Activated naive CD4-positive, alpha-beta T cell treated with anti-CD3 and anti-CD28 coated beads, Interleukin-2, amount 10 ng/mL, durations not matched to agents 7 days and 5 days (primary cell): ENCODE data around the gene EMCN.
"Not testable (repeated sequence)": the region's sequence is repeated elsewhere in the genome, so short reads cannot be mapped to it uniquely, and the experiment has no call there.

ENCODE experiments used
- CTCF ChIA-PET: fragments of 350-600 bp; sonication (Branson Sonifier 250); formaldehyde crosslinking; loops from one replicate; lab custom pipeline; 2021; ENCODE audit warnings: antibody characterized with exemption; lab: Charles Lee
- DNase-seq: peaks from one replicate; pipeline ENCODE4 v3.0.0-alpha.2; 2020
- H3K27ac Mint-ChIP-seq: one replicate; pipeline ENCODE4 v1.8.0; 2021; ENCODE audit warnings: mild to moderate bottlenecking, moderate library complexity, mixed read lengths
- H3K27me3 Mint-ChIP-seq: one replicate; pipeline ENCODE4 v1.8.0; 2021; ENCODE audit warnings: mild to moderate bottlenecking, mixed read lengths
- H3K36me3 Mint-ChIP-seq: one replicate; pipeline ENCODE4 v1.8.0; 2021; ENCODE audit warnings: mixed read lengths
- H3K4me1 Mint-ChIP-seq: one replicate; pipeline ENCODE4 v1.8.0; 2021; ENCODE audit warnings: mixed read lengths
- H3K4me3 Mint-ChIP-seq: one replicate; pipeline ENCODE4 v1.8.0; 2021; ENCODE audit warnings: mild to moderate bottlenecking, moderate library complexity, mixed read lengths
- H3K9me3 Mint-ChIP-seq: one replicate; pipeline ENCODE4 v1.8.0; 2021; ENCODE audit warnings: mixed read lengths

The EMCN gene

GRCh38 chr4:100380401-100380800 is 137.4 kb downstream of the EMCN start:
- H3K4me1 Mint-ChIP-seq, H3K4me3 Mint-ChIP-seq, H3K36me3 Mint-ChIP-seq, DNase-seq, H3K9me3 Mint-ChIP-seq, H3K27ac Mint-ChIP-seq, H3K27me3 Mint-ChIP-seq: not testable (repeated sequence)
- CTCF ChIA-PET: interaction anchor here (1.3 kb wide), 1 partner anchor 8 kb away, joined by 5 read pairs; no protein-coding TSS in a partner anchor

GRCh38 chr4:100379583-100380105 is 138.2 kb downstream of the EMCN start:
- Mint-ChIP-seq H3K4me1 (no peaks in the 10 kb centered on the region), H3K27me3 (peaks cover 3% of the 10 kb centered on the region), H3K9me3 (peaks cover 5% of the 10 kb centered on the region), H3K4me3 (no peak overlapping the region), H3K27ac (no peak overlapping the region), H3K36me3 (no peaks in the 10 kb centered on the region)
- no peak for DNase-seq
- CTCF ChIA-PET: interaction anchor here (0.8 to 1.3 kb wide), 2 partner anchors 9 to 286 kb away, joined by 3 to 5 read pairs; no protein-coding TSS in a partner anchor

- Mint-ChIP-seq H3K9me3 (no peaks in the 10 kb centered on the region), H3K27ac (no peak overlapping the region), H3K4me1 (no peaks in the 10 kb centered on the region), H3K27me3 (no peaks in the 10 kb centered on the region), H3K36me3 (no peaks in the 10 kb centered on the region), H3K4me3 (no peak overlapping the region)
- no peak for DNase-seq
- CTCF ChIA-PET: no interaction called here
Measured at GRCh38 chr4:100372432-100372831, 145.4 kb downstream of the EMCN start.

- Mint-ChIP-seq H3K4me1 (no peaks in the 10 kb centered on the region), H3K36me3 (no peaks in the 10 kb centered on the region), H3K27me3 (no peaks in the 10 kb centered on the region), H3K9me3 (no peaks in the 10 kb centered on the region), H3K27ac (no peak overlapping the region), H3K4me3 (no peak overlapping the region)
- no peak for DNase-seq
- CTCF ChIA-PET: no interaction called here
Measured at GRCh38 chr4:100369871-100370270, 148.0 kb downstream of the EMCN start.

GRCh38 chr4:100367451-100367850 is 150.4 kb downstream of the EMCN start:
- no peaks in the 10 kb centered on the region for H3K9me3 Mint-ChIP-seq
- H3K36me3 Mint-ChIP-seq: no peaks in the 10 kb centered on the region
- H3K27me3 Mint-ChIP-seq: no peaks in the 10 kb centered on the region
- no peak overlapping the region for H3K4me3 Mint-ChIP-seq
- no peak overlapping the region for H3K27ac Mint-ChIP-seq
- CTCF ChIA-PET: no interaction called here
- DNase-seq: no peak
- no peaks in the 10 kb centered on the region for H3K4me1 Mint-ChIP-seq

- no peaks in the 10 kb centered on the region for H3K36me3 Mint-ChIP-seq
- no peaks in the 10 kb centered on the region for H3K27me3 Mint-ChIP-seq
- no peak overlapping the region for H3K4me3 Mint-ChIP-seq
- CTCF ChIA-PET: no interaction called here
- H3K4me1 Mint-ChIP-seq: no peaks in the 10 kb centered on the region
- H3K27ac Mint-ChIP-seq: no peak overlapping the region
- DNase-seq: no peak
- no peaks in the 10 kb centered on the region for H3K9me3 Mint-ChIP-seq
Measured at GRCh38 chr4:100366213-100366612, 151.6 kb downstream of the EMCN start.

DNA sequence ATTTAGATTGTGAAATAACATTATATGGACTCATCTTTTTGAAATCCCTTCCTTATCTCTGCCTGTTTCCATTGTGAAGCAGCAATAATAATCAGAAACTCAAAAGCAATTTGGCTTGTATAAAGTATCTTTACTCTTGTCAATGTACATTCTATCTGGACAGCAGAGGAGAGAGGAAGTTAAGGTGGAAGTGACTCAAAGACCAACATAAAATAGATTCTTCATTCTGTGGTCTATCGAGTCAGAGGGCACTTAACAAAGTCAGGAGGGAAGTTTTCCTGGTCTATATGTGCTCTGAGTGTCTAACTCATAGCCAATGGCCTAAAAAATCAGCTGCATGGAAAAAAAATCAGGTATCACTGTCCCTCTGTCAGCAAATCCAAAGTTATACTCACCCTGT is 155.5 kb downstream of the EMCN start:
- CTCF ChIA-PET: interaction anchor here (0.6 kb wide), 1 partner anchor 312 kb away, joined by 3 read pairs; no protein-coding TSS in a partner anchor
- Mint-ChIP-seq H3K36me3 (no peaks in the 10 kb centered on the region), H3K9me3 (peaks cover 4% of the 10 kb centered on the region)

DNA sequence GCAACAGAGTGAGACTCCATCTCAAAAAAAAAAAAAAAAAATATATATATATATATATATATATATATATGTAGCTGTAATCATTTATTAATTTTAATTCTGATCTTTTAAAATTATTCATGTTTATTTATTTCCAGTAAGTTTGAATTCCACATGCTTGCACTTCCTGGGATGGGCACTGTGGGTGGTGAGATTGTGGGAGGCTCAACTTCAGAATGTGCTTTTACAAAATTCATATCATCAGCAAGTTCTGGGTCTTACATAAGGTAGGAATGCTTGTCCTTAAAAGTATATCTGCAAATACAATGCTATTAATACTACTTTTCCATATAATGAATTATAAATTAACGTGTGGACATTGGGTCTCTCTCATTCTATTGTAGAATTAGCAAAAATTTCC is 156.5 kb downstream of the EMCN start:
- DNase-seq: no peak
- CTCF ChIA-PET: no interaction called here
- peaks cover 8% of the 10 kb centered on the region for H3K9me3 Mint-ChIP-seq
- H3K4me3 Mint-ChIP-seq: no peak overlapping the region
- no peaks in the 10 kb centered on the region for H3K4me1 Mint-ChIP-seq
- H3K27me3 Mint-ChIP-seq: no peaks in the 10 kb centered on the region
- no peaks in the 10 kb centered on the region for H3K36me3 Mint-ChIP-seq
- no peak overlapping the region for H3K27ac Mint-ChIP-seq

More for the DNA sequence above, 155.5 kb downstream of the EMCN start:
- Mint-ChIP-seq H3K27me3 (no peaks in the 10 kb centered on the region), H3K4me1 (no peaks in the 10 kb centered on the region), H3K4me3 (no peak overlapping the region), H3K27ac (no peak overlapping the region)
- no peak for DNase-seq

GRCh38 chr4:100360211-100360610 is 157.6 kb downstream of the EMCN start:
- CTCF ChIA-PET: no interaction called here
- Mint-ChIP-seq H3K9me3 (peaks cover 8% of the 10 kb centered on the region), H3K36me3 (no peaks in the 10 kb centered on the region), H3K4me1 (no peaks in the 10 kb centered on the region), H3K27me3 (no peaks in the 10 kb centered on the region), H3K4me3 (no peak overlapping the region), H3K27ac (no peak overlapping the region)
- DNase-seq: no peak

DNA sequence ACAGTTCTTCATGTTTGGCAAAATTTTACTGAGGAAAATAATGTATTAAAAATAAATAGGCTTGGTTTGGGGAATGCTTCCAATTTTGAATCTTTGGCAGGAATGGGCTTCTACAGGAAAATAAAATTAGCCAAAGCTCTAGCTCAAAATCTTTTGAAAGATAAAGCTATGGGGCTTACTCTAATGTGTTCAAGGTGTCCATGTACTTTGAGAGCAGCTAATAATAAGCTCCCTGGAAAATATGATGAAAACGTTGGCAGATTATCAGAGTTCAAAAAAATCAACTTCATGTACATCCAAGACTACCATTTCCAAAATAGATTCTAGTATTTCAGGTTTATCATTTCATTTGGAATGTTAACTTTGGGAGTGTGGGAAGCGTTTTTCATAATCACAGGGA is 158.4 kb downstream of the EMCN start:
- H3K27me3 Mint-ChIP-seq: no peaks in the 10 kb centered on the region
- no peaks in the 10 kb centered on the region for H3K4me1 Mint-ChIP-seq
- DNase-seq: no peak
- CTCF ChIA-PET: no interaction called here
- H3K36me3 Mint-ChIP-seq: no peaks in the 10 kb centered on the region
- H3K27ac Mint-ChIP-seq: no peak overlapping the region
- no peak overlapping the region for H3K4me3 Mint-ChIP-seq
- peaks cover 8% of the 10 kb centered on the region for H3K9me3 Mint-ChIP-seq

GRCh38 chr4:100357542-100357941 is 160.3 kb downstream of the EMCN start:
- peaks cover 8% of the 10 kb centered on the region for H3K9me3 Mint-ChIP-seq

GRCh38 chr4:100356172-100356571 is 161.7 kb downstream of the EMCN start:
- no peak for DNase-seq
- Mint-ChIP-seq H3K36me3 (no peaks in the 10 kb centered on the region), H3K27ac (no peak overlapping the region), H3K4me3 (no peak overlapping the region), H3K27me3 (no peaks in the 10 kb centered on the region), H3K4me1 (no peaks in the 10 kb centered on the region), H3K9me3 (peaks cover 8% of the 10 kb centered on the region)
- CTCF ChIA-PET: no interaction called here

More at GRCh38 chr4:100357542-100357941, 160.3 kb downstream of the EMCN start:
- DNase-seq: no peak
- no peak overlapping the region for H3K4me3 Mint-ChIP-seq
- CTCF ChIA-PET: no interaction called here
- H3K4me1 Mint-ChIP-seq: no peaks in the 10 kb centered on the region
- H3K36me3 Mint-ChIP-seq: no peaks in the 10 kb centered on the region
- H3K27ac Mint-ChIP-seq: no peak overlapping the region
- no peaks in the 10 kb centered on the region for H3K27me3 Mint-ChIP-seq

- H3K9me3 Mint-ChIP-seq, DNase-seq, H3K36me3 Mint-ChIP-seq, H3K4me1 Mint-ChIP-seq, H3K27ac Mint-ChIP-seq, H3K27me3 Mint-ChIP-seq, CTCF ChIA-PET, H3K4me3 Mint-ChIP-seq: not testable (repeated sequence)
Measured at GRCh38 chr4:100352352-100352751, 165.5 kb downstream of the EMCN start.

GRCh38 chr4:100348473-100348872 is 169.3 kb downstream of the EMCN start:
- no peaks in the 10 kb centered on the region for H3K27me3 Mint-ChIP-seq
- no peak overlapping the region for H3K27ac Mint-ChIP-seq
- DNase-seq: no peak
- no peaks in the 10 kb centered on the region for H3K9me3 Mint-ChIP-seq
- no peaks in the 10 kb centered on the region for H3K4me1 Mint-ChIP-seq
- CTCF ChIA-PET: no interaction called here
- H3K4me3 Mint-ChIP-seq: no peak overlapping the region
- H3K36me3 Mint-ChIP-seq: no peaks in the 10 kb centered on the region

- Mint-ChIP-seq H3K36me3 (no peaks in the 10 kb centered on the region), H3K27ac (no peak overlapping the region), H3K27me3 (no peaks in the 10 kb centered on the region), H3K4me3 (no peak overlapping the region), H3K9me3 (no peaks in the 10 kb centered on the region), H3K4me1 (no peaks in the 10 kb centered on the region)
- CTCF ChIA-PET: no interaction called here
- DNase-seq: no peak
Measured at GRCh38 chr4:100347241-100347640, 170.6 kb downstream of the EMCN start.

DNA sequence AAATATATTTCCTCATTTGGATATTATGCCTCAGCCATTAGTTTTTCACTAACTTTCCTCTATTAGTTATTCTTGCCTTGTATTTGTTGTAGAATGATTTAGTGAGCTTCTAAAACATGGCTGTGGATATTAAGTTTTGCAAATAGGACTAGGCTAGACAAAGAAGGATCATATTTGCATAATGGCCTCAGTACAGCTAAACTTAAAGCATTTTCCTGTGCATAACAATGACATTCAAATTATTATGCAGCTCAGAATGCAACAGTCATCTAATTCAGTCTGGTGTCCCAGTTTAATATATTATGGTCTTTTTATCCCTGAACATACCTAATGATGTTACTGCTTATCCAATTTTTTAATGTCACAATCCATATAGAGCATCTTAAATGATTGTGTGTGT is 172.2 kb downstream of the EMCN start:
- no peaks in the 10 kb centered on the region for H3K4me1 Mint-ChIP-seq
- H3K36me3 Mint-ChIP-seq: no peaks in the 10 kb centered on the region
- no peaks in the 10 kb centered on the region for H3K27me3 Mint-ChIP-seq
- no peaks in the 10 kb centered on the region for H3K9me3 Mint-ChIP-seq
- CTCF ChIA-PET: no interaction called here
- no peak overlapping the region for H3K4me3 Mint-ChIP-seq
- H3K27ac Mint-ChIP-seq: no peak overlapping the region
- no peak for DNase-seq
